Hippocampal formation (tissue), 2 donors: ENCODE data around the gene C4orf54.

Experiments
- DNase-seq, 2 donors: peaks; one replicate each; lab custom pipeline; 2025; lab: John Stamatoyannopoulos, UW

C4orf54 gene

GRCh38 chr4:99651811-99652485 is 5.7 kb downstream of the C4orf54 start:
- no peak for DNase-seq

GRCh38 chr4:99651016-99651769 is 6.4 kb downstream of the C4orf54 start:
- no peak for DNase-seq

GRCh38 chr4:99649778-99650177 is 7.8 kb downstream of the C4orf54 start:
- DNase-seq = no peak

- DNase-seq = no peak
These were observed 8.4 kb downstream of the C4orf54 start for GRCh38 chr4:99649208-99649607.

GRCh38 chr4:99648321-99648720 is 9.3 kb downstream of the C4orf54 start:
- DNase-seq = no peak

- no peak for DNase-seq
These were observed 10.6 kb downstream of the C4orf54 start for GRCh38 chr4:99647071-99647470.

- DNase-seq = no peak
These were observed 12.0 kb downstream of the C4orf54 start for GRCh38 chr4:99645638-99646037.

GRCh38 chr4:99645036-99645435 is 12.6 kb downstream of the C4orf54 start:
- DNase-seq = no peak

- no peak for DNase-seq
These were observed 13.2 kb downstream of the C4orf54 start for GRCh38 chr4:99644453-99644852.

GRCh38 chr4:99642725-99643489 is 14.7 kb downstream of the C4orf54 start:
- DNase-seq = no peak

- no peak for DNase-seq
These were observed 17.0 kb downstream of the C4orf54 start for GRCh38 chr4:99640676-99641075.

GRCh38 chr4:99637174-99637573 is 20.5 kb downstream of the C4orf54 start:
- DNase-seq = no peak

- DNase-seq = no peak
These were observed 21.2 kb downstream of the C4orf54 start for GRCh38 chr4:99636422-99636821.

- no peak for DNase-seq
These were observed 22.0 kb downstream of the C4orf54 start for GRCh38 chr4:99635601-99636000.

- DNase-seq = no peak
These were observed 22.8 kb downstream of the C4orf54 start for GRCh38 chr4:99634742-99635360.

- no peak for DNase-seq
These were observed 23.9 kb downstream of the C4orf54 start for GRCh38 chr4:99633772-99634171.

GRCh38 chr4:99630857-99631360 is 26.7 kb downstream of the C4orf54 start:
- no peak for DNase-seq

- no peak for DNase-seq
These were observed 27.6 kb downstream of the C4orf54 start for GRCh38 chr4:99629962-99630554.

- DNase-seq = no peak
These were observed 29.6 kb downstream of the C4orf54 start for GRCh38 chr4:99628040-99628439.

GRCh38 chr4:99625369-99625768 is 32.3 kb downstream of the C4orf54 start:
- no peak for DNase-seq

- no peak for DNase-seq
These were observed 33.4 kb downstream of the C4orf54 start for GRCh38 chr4:99624141-99624719.
